NCI-H526 (cell line): ENCODE data around the gene NEK6.
"Not testable (repeated sequence)": the region's sequence is repeated elsewhere in the genome, so short reads cannot be mapped to it uniquely, and the experiment has no call there.

Experiments used
- DNase-seq, 2 experiments: peaks; one replicate each; lab custom pipeline; 2025; lab: John Stamatoyannopoulos, UW

The NEK6 gene

DNA sequence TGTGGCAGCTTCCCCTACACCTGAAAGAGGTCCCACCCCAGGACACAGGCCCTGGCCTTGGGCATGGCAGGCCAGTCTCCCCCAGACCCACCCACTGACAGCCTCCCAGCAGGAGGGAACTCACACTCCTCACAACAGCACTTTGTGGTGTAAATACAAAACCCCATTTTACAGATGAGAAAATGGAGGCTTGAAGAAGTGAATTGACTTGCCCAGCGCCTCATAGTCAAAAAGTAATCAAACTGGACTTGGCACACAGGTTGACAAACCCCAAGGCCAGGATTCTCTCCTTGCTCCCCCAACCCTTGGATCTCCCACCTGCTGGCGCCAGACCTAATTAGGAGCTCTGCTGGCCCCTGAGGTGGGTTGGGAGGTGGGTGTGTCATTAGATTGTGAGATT is 29.2 kb upstream of the NEK6 start:
- no peak for DNase-seq

- DNase-seq: no peak
Observed at GRCh38 chr9:124231095-124231737, 26.5 kb upstream of the NEK6 start.

DNA sequence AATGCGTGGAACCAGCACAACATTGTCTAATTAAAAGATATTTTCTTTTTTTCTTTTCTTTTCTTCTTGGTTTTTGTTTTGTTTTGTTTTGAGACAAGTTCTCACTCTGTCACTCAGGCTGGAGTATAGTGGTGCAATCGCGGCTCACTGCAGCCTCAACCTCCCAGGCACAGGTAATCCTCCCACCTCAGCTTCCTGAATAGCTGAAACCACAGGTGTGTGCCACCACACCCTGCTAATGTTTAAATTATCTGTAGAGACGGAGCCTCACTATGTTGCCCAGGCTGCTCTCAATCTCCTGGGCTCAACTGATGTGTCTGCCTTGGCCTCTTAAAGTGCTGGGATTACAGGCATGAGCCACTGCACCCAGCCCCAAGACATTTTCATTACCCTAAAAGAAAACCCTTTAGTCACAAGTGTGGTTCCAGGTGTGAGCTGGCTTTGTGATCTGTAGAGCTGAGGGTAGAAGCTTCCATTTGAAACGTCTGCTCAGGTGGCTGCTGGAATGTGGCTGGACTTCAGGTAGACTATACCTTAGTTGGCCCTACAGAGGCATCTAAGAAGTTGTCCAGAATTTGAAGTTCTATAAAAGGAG is 19.1 kb upstream of the NEK6 start:
- no peak for DNase-seq

GRCh38 chr9:124239249-124240073 is 18.3 kb upstream of the NEK6 start:
- no peak for DNase-seq

DNA sequence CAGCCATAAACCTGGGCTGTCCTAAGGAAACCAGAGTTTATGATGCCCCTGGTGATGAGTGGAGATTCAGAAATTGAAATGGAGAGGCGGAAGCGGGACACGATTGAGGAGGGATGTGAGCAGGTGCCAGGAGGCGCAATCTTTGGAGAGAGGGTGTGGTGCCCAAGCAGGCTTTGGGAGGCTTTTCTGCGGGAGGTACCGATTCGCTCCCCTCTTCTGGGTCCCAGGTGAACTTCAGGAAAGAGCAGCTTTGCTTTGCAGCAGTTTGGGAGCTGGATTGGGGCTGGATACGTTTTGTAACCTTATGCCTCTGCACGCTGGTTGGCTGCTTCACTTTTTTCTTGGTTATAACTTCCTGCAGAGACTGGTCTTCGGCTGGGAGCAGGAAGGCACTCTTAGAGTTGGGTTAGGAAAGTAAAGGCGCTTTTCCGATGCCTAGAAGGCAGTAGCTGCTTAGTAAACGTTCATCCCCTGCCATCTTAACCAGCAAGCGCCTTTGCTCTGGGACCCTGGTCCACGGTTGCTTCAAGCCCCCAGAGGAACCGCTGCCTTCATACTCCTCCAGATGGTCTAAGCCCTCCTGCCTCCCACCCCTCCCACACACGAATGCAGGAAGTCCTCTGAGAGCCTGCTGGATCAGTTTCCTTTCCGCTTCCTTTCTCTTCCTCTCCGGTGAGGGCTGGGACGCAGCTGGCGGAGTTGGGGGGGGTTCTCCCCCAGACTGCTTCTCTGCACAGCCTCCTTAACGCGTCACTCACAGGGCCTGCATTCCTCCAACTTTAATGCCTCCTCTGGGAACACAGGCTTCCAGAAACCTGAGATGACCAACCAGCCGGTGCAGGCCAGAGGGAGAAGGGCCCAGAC is 15.2 kb upstream of the NEK6 start:
- DNase-seq: no peak

DNA sequence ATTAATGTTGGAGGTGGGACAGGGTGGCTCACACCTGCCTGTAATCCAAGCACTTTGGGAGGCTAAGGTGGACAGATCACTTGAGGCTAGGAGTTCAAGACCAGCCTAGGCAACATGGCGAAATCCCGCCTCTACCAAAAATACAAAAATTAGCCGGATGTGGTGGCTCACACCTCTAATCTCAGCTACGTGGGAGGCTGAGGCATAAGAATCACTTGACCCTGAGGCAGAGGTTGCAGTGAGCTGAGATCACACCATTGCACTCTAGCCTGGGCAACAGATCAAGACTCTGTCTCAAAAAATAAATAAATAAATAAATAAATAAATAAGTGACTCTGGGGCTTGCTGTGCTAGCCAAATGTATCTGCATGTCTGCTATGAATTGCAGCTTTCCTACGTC is 10.4 kb upstream of the NEK6 start:
- not testable (repeated sequence) for DNase-seq

DNA sequence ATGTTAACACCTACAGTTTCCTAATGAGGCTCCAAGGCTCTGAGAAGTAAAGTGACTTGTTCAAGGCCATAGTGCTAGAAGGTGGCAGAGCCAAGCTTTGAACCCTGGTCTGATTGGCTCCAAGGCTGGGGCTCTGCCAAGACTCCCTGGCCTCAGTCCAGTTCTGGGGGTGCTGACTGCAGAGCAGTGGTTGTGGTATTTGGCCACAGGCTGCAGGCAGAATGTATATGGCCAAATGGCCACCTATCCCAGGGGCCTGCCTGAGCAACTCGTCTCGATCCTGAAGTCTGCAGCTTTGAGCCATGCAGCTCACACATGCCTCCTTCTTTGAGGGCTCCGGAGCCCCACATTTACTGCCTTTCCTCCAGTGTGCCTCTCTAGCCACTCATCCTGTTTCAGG is 9.7 kb upstream of the NEK6 start:
- DNase-seq: no peak

GRCh38 chr9:124248960-124249359 is 8.8 kb upstream of the NEK6 start:
- DNase-seq: no peak

DNA sequence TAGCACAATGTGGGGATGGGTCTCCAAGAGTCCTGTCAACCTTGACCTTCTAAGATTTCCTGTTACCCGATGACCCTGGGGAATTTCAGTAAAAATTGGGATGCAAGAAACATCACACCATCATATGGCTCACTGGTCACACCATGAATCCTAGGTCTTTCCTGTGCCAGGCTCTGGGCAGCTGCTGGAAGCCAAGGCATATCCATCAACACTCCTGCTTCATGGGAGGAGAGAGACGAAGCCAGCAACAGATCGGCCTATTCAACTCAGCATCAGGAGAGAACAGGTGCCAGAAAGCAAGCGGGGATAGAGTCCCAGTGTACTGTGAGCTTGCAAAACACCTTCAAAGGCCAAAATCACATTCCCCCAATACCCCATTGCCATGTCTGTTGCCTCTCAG is 6.5 kb upstream of the NEK6 start:
- DNase-seq: no peak

- no peak for DNase-seq
Observed at GRCh38 chr9:124251605-124252378, 6.0 kb upstream of the NEK6 start.

DNA sequence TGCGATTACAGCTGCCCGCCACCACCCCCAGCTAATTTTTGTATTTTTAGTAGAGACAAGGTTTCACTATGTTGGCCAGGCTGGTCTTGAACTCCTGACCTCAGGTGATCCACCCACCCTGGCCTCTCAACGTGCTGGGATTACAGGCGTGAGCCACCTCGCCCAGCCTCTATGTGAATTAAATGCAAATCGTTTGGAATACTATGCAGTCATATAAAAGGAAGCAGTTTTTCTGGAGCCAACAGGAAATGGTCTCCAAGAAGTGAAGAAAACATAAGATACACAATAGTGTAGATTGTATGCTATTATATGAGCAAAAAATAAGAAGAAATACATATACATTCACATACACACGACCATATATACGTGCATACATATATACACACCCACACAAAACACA is 4.9 kb upstream of the NEK6 start:
- not testable (repeated sequence) for DNase-seq

GRCh38 chr9:124254261-124254682 is 3.5 kb upstream of the NEK6 start:
- DNase-seq: no peak

DNA sequence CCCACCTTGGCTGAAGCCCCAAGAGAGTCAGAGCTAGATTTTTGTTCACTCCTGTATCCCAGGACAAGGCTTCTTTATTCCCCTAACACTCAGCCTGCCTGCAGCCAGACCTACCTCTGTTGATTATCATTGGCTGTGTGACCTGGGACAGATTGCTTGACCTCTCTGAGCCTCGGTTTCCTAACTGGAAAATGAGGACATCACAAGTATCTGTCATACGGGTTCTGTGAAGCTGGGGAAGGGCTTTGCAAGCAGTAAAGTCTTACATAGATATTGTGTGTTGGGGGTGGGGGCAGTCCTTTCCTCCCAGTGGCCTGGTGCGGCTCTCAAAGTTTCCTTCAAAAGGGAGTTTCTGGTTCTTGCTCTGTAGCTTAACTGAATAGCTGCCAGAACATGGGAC is 2.5 kb upstream of the NEK6 start:
- no peak for DNase-seq

DNA sequence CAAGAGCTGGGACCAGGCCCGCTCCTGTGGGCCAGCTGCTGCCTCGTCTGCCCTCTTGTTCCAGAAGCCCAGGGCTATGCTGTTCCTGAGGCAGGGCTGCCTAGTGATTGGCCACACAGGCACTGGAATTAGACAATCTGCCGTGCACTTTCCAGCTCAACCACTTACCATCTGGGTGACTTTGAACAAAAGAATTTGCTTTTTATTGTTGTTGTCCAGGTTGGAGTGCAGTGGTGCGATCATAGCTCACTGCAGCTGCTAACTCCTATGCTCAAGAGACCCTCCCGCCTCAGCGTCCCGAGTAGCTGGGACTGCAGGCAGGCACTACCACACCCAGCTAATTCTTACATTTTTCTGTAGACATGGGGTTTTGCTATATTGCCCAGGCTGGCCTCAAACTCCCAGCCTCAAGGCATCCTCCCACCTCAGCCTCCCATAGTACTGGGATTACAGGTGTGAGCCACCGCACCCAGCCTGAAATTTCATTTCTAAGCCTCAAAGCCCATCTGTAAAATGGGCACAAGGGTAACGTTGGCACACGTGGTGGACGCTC is 1.2 kb upstream of the NEK6 start:
- peak in 1 of 2 experiments; percentile 23 for DNase-seq

- DNase-seq: no peak
Observed at GRCh38 chr9:124257070-124257843, 492 bp upstream of the NEK6 start.

GRCh38 chr9:124258607-124259157 is 933 bp downstream of the NEK6 start:
- DNase-seq: peak in 1 of 2 experiments; percentile 37

DNA sequence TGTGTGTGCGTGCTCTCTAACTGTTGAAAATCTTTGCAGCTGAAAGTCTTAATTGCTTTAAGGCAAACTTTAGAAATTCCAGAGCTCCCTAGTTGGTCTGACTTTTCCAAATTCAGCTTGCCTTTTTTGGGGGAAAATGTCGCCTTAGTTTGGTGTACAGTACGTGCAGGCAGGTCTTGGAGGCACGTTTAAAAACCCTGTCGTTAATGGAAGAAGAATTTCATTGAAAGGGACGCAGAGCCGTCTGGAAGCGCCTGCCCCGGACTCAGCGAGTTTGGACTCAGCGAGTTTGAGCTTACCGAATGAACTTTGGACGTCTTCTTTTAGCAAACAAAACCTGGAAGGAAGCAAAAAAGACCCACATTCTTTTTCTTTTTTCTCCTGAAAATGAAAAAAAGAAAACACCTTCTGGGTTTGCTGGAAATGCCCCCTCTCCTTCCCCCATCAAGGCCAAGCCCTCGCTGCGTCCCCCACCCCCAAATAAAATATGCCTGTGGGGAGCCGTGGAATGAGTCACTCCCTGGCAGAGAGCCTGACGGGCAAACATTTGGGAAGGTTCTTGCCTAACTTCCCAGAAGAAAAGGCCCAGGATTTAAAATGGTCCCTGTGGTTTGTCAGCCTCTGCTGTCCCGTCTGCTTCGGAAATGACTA is 1.5 kb downstream of the NEK6 start:
- peak in 1 of 2 experiments; percentile 37 for DNase-seq

DNA sequence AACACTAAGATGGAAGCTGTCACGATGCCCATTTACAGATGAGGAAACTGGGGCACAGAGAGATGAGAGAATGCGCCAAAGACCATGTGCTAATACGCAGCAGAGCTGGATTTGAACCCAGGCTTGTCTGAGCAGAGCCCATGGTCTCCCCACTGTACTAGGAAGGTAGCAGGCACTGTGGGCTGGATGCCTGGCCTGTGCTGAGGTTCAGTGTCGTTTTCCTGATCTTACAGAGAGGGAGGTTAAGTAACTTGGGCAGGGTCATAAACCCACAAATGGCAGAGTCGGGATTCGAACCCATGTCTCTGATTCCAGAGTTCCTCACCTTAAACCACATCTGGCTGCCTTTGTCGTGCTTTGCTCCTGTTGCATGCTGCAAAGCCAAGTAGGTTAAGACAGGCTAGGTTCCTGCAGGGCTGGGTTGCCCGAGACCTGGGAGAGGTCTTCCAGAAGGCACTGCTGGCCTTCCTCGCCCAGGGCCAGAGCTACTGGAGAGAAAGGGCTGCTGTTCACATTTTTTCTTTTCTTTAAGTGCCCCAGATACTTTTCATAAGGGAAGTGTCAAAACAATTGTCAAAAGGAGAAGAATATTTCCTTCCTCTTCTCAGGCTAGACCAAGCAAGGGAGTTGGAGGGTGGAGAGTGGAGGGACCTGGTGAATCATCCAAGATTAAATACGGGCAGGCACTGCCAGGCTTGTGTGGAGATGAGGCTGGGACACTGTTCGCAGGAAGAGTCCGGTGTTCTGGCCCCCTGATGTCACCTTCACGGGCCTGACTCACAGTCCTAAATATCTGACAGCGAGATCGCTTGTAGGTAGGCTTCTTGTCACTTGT is 3.2 kb downstream of the NEK6 start:
- no peak for DNase-seq
